HG02885 (cell line): ENCODE results near the gene HOOK1.
"Not testable (repeated sequence)": the region's sequence is repeated elsewhere in the genome, so short reads cannot be mapped to it uniquely, and the experiment has no call there.

Experiments used
- ATAC-seq: cut with Tn5 transposase; IDR thresholded peaks from one replicate; pipeline ENCODE4 v1.9.1; 2021; ENCODE audit warnings: mild to moderate bottlenecking; ENCODE audit not compliant: unreplicated experiment, poor library complexity

The HOOK1 gene

GRCh38 chr1:59880735-59881134 lies 66.0 kb downstream of the HOOK1 start:
- ATAC-seq = no peak

- ATAC-seq = no peak
Measured at GRCh38 chr1:59885160-59885832, 70.5 kb downstream of the HOOK1 start.

DNA sequence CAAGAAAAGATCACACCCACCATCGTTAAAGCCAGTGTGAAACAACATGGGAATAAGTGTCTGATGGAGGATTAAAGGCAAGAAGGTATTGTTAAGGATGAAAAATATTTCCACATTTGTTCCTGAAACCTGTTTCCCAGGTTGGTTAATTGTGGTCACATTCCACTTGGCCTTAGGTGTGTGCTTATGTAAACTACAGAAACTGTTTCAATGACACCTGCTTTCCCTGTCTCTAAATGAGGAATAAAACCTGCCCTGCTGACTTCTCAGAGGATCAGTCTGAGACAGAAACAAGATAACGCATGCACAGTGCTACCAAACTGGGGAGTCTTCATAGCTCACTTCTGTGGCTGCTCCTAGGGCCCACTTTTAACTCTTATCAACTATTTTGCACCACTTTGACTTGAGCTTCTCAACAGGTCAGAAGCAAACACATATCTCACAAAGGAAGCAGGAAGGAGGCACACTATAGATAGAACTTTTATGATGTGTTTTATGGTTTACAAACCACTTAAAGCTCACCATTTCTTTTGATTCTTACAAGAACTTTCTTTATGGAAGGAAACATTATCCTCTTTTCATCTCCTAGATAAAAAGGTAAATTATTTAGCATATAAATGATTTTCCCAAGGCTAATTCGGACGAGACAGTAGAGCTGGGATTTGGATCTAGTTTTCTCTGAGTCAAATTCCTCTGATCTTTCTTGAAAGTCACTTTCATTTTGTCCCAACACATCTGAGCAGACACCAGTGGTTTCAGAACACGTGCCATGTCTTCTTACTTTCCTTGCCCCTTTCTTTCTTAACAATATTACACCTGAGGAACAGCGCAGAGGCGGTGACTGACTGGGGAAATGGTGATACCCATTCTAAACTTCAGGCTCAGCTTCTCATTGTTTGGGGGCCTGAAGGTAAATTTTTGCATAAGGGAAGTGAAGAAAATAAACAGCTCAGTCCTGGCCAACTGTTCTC lies 78.4 kb downstream of the HOOK1 start:
- no peak for ATAC-seq

DNA sequence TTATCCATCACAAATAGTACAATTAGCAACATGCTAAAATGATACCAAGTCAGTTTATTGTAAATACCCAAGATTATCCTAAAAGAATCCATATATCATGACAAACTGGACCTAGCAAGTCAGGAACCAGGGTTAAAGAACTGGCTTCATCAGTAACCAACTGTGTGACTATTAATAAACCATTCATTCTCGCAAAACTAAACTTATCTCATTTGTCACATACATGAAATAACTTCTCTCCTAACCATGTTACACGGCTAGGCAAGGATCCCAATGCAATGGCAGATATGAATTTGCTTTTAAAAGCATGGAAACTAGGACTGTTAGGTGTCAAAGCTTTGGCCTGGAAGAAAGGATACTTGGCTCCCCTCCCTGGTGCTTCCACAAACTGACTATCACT lies 82.4 kb downstream of the HOOK1 start:
- ATAC-seq = no peak

DNA sequence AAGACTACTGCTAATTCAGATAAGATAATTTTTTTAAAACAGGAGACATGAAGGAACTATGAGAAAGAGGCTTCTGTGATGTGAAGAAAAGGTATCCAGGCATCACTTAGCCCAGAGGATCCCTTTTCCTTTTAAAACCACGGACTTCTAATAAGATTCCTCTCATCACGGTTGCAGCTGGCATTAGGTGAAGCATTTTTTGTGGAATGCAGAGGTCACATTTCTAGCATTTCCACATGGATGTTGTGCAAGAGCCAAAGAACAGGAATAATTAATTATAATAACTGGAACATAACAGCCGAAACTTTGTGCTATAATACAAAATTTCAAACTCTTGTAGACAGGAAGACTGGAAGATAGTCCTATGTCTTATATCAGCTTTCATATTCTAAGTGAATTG lies 84.2 kb downstream of the HOOK1 start:
- no peak for ATAC-seq

- no peak for ATAC-seq
Measured at GRCh38 chr1:59900640-59901039, 85.9 kb downstream of the HOOK1 start.

DNA sequence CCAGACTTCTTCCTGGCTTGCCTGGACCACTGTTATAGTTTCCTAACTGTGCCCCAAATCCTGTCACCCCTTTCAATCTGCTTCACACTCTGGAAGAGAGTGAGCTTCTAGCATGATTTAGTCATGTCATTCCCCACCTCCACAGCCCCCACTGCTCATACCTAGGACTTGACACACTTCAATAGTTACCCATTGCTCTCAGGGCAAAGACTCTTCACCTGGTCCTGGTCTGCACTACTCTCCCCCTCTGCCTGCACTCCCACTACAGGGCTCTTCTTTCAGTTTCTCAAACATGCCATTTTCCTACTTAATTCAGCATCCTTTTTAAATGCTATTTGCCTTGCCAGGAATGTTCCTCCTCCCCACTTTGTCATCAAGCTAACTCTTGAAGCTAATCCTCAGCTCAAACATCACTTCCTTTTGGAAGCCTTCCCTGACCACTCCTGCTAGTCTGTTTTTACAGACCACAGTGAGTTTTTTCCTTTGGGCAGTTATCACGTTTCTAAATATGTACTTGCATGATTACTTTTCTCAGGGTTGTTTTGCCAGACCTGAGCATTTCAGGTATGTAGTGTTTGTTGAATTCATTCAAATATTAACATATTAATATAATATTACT lies 87.1 kb downstream of the HOOK1 start:
- ATAC-seq = no peak

DNA sequence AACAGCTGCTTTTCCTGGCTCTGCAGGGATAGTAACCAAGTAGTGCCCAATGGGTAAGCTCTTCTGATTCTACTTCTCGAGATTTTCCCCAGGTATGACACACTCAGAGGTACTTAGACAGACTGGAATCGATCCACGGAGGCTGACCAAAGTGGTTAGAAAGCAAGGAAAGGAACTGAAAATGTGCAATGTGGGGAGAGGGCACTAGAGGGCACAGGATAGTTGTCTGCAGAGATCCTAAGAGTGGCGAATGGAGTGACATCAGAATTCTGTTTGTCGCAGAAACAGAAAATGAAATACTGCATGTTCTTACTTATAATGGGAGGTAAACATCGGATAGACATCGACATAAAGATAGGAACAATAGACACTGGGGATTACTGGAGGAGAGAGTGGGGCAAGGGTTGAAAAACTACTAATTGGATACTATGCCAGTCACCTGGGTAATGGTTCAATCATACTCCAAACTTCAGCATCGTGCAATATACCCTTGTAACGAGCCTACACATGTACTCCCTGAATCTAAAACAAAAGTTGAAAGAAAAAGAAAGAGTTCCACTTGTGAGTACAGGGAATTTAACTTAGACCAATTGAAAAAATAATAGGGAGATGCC lies 88.5 kb downstream of the HOOK1 start:
- no peak for ATAC-seq

DNA sequence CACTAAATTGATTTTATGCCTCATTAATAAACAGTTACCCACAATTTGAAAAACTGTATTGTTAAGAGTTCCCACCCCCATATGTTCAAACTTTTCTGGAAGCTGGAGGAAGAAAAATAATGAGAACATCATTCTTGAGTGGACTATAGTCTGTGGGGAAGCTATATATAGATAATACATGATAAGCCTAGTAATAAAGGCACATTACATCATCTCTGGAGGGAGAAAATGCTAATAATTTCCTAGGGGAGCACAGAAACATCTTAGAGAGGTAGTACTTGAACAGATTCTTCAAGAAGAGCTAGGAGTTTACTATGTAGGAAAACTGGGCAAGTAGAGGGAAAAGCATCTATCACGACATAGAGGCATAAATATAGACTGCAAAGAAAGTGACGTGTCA lies 92.2 kb downstream of the HOOK1 start:
- no peak for ATAC-seq

- ATAC-seq = no peak
Measured at GRCh38 chr1:59908084-59908483, 93.3 kb downstream of the HOOK1 start.

DNA sequence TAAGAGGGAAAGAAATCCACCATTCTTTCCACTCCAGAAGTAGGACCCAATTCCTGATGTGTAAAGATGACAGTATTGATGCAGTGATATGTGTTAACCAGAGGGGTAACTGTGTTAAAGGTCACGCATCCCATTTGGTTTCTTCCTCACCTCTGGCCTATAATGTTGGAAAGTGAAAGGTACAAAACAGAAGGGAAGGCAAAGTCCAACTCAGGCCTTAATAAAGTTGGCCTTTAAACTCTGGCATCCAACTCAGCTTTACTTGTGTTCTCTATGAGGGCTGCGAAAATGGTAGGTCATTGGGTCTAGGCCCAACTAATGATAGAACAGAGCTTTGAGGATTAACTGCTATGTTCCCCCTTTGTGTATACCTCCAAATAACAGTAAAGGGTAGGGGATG lies 93.9 kb downstream of the HOOK1 start:
- no peak for ATAC-seq

GRCh38 chr1:59914791-59915286 lies 100.1 kb downstream of the HOOK1 start:
- not testable (repeated sequence) for ATAC-seq

- ATAC-seq = no peak
Measured at GRCh38 chr1:59915516-59915915, 100.8 kb downstream of the HOOK1 start.

- no peak for ATAC-seq
Measured at GRCh38 chr1:59917026-59917784, 102.5 kb downstream of the HOOK1 start.

DNA sequence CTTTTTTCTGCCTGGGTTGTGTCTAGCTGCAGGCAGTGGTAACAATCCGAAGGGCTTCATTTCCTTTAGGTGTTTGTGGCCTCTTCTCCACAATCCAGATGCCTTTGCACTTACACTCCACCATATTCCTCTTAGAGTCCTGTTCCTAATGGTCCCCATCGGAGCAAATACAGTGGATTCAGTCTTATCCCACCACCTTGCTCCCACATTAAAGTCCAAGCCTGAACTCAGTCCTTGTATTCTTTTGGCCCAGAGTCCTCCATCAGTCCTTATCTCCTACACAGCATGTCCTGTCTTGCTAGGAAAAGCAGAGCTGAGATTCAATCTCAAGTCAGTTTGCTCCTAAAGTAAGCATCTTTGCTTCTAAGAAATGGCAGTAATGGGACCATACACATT lies 103.0 kb downstream of the HOOK1 start:
- ATAC-seq = no peak

DNA sequence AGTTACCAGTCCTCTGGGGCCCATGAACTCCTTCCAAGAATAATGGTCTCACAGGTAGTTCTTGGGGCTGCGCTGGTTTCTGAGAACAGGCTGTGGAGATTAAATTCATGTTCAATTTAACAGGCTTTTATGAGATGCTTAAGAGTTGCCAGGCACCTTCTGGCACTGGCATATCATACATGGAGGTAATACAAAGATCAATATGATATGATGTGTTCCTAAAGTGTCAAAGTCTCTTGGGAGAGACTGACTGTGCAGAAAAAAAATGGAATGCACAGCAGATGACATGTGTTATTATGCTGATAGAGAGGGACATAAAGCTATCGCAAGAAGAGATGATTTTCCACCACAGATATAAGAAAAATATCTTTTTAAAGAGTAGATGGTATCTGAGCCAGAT lies 105.0 kb downstream of the HOOK1 start:
- no peak for ATAC-seq

GRCh38 chr1:59921258-59921899 lies 106.6 kb downstream of the HOOK1 start:
- not testable (repeated sequence) for ATAC-seq

- no peak for ATAC-seq
Measured at GRCh38 chr1:59924653-59925052, 109.9 kb downstream of the HOOK1 start.
